Bronchial epithelial cell (primary cell): ENCODE data around the gene ABHD12B. TPM values are rescaled to one million over a fixed set of nuclear protein-coding genes. Genes with fewer than 3 reads are reported as not detected.

Source experiments
- DNase-seq: peaks from one replicate; pipeline ENCODE4 v3.0.0-alpha.2; 2010; ENCODE audit warnings: low read depth
- FAIRE-seq: peaks from 2 replicates; lab custom pipeline; 2011; peaks lifted over from hg19 to GRCh38; lab: Jason Lieb, UNC
- H3K27me3 ChIP-seq: 2 replicates; pipeline ENCODE4 v1.5.1; 2011; ENCODE audit warnings: low read length; ENCODE audit not compliant: control insufficient read depth, insufficient read depth
- H3K36me3 ChIP-seq: 2 replicates; pipeline ENCODE4 v1.5.1; 2011; ENCODE audit warnings: low read length; ENCODE audit not compliant: control insufficient read depth, insufficient read depth
- H3K4me3 ChIP-seq: 2 replicates; pipeline ENCODE4 v1.5.1; 2011; ENCODE audit warnings: mild to moderate bottlenecking, low read depth, low read length, control low read depth
- CTCF ChIP-seq: IDR thresholded peaks from 2 replicates; pipeline ENCODE4 v1.5.1; 2011; ENCODE audit warnings: mild to moderate bottlenecking, moderate library complexity, low read length, control low read depth, inconsistent platforms; ENCODE audit not compliant: insufficient read depth, severe bottlenecking
- total RNA-seq: library from RNA; depleted of rRNA; stranded (reverse); fragments of >200 nt; gene quantifications from 2 replicates; pipeline ENCODE4 v1.2.1, GENCODE V29; 2014

ABHD12B gene
- total RNA-seq, 1 donor from 2014 or later: not detected

DNA sequence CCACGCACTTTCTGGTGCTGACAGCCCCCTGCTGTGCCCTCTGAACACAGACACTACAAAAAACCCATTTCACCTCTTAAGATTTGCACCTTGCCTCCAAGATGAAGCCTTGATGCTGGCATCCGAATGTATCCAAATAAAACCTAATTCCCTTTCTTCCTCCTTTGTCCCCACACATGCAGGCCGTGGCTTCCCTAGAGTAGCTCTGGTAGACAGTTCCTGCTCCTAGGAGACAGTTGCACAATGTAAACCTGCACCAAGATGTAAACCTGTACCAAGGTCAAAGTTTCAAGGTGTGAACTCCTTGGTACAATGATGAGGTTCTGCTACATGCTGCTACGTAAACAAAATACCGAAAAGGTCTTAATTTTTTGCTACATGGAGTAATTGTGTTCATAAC lies 625 bp upstream of the ABHD12B start:
- TF ChIP-seq CTCF: no peak

GRCh38 chr14:50874757-50875156 lies 2.9 kb downstream of the ABHD12B start:
- H3K27me3 ChIP-seq: peaks cover 12% of the 10 kb centered on the region
- H3K36me3 ChIP-seq: no peaks in the 10 kb centered on the region
- H3K4me3 ChIP-seq: no peak overlapping the region
- DNase-seq (peak; percentile 30), FAIRE-seq (no peak)
- no peak for TF ChIP-seq CTCF

More for the DNA sequence above, 625 bp upstream of the ABHD12B start:
- H3K36me3 ChIP-seq: no peaks in the 10 kb centered on the region
- peaks cover 12% of the 10 kb centered on the region for H3K27me3 ChIP-seq
- FAIRE-seq: no peak
- no peak for DNase-seq
- H3K4me3 ChIP-seq: no peak overlapping the region

DNA sequence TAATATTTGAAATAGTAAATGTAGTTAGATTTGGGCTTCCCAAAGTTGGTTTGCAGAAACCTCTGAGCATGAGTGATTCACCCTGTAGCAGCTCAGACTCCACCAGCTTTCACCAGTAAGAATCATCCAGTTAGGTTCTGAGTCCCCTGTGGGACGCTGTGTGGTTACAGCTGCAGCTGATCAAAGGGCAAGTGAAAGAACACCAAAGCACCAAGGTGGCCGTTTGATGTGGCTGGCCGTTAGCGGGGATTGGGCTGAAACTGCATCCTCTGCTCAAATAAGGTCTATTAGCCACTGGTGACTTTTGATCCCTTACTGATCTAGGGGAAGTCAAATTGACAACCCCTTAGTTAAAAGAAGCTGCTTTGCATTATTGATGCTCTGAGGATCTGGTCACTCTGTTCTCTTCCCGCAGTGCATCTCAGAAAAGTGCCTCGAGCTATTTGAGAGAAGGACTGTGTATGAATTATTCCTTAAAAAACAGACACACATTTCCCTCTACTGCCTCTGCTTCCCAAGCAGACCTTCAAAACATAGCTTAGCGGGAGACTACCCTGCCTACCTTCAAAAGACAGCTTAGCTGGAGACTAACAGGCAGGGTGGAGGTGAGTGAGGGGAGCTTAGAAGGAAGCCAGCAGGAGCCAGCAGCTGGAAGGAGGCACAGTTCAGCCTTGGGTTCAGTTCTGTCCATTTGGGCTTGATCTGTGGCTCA lies 3.7 kb downstream of the ABHD12B start:
- no peak for TF ChIP-seq CTCF
- Histone ChIP-seq H3K4me3 (no peak overlapping the region), H3K27me3 (peaks cover 12% of the 10 kb centered on the region), H3K36me3 (no peaks in the 10 kb centered on the region)
- FAIRE-seq: no peak
- DNase-seq: no peak

DNA sequence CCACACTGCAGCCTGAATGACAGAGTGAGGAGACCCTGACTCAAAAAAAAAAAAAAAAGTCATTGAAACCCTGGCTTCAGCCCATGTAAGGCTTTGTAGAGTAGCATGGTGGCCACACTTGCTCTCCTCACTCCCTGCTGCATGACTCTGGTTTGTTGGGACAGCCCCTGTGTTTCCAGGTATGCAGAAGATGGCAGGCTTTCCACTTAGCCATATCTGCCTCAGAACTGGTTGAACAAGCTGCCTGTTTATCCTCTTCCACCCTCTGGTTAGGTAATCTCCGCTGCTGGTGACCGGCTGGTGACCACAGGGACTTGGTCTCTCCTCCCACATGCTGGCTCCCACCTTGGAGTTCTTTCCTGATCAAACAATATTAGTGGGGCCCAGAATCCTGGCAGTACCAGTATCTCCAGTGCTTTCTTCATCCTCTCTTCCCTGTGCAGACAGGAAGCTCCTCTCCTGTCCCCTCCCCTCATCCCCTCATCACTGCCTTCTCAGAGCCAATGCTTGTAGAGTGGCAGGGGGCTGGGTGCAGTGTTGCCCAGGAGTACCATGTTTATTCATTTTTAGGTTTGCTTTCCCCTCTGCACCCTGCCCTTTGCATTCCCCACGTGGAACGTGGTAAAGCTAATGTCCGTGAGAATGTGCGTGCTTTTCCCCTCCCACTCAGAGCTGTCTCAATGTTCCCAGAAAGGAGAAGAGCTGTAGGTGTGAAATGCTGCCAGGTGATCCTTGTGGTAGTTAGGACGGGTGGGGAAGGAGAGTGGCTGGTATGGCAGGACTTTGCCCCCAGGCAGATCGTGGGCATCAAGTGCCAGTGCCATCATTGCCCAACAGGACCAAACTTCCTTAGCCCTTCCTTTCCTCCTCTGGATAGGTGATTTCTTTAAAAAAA lies 11.3 kb downstream of the ABHD12B start:
- no peaks in the 10 kb centered on the region for H3K36me3 ChIP-seq
- FAIRE-seq: peak; percentile 62

DNA sequence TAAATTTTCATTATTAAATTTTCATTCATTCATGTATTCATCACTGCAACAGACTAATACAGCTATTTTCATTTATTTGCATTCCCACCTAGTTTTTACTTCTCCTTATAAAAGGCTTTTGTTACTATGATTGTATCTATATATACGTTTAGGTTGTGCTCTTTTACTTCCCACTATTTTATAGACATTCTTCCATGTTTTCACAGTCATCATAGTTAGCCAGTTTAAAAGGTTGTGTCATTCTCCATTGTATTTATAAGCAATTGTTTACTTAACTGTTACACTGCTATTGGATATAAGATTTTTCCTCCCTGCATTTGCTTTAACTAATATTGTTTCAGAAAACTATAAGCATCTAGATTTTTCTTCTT lies 12.0 kb downstream of the ABHD12B start:
- Histone ChIP-seq H3K4me3 (no peak overlapping the region), H3K36me3 (no peaks in the 10 kb centered on the region), H3K27me3 (no peaks in the 10 kb centered on the region)
- FAIRE-seq (no peak), DNase-seq (no peak)
- no peak for TF ChIP-seq CTCF

More for the DNA sequence above, 11.3 kb downstream of the ABHD12B start:
- Histone ChIP-seq H3K4me3 (no peak overlapping the region), H3K27me3 (no peaks in the 10 kb centered on the region)
- peak; percentile 5 for TF ChIP-seq CTCF
- peak; percentile 31 for DNase-seq
